Lung (tissue), 16 donors: ENCODE data around the gene SDHAF4. TPM values are rescaled to one million over a fixed set of nuclear protein-coding genes. Genes with fewer than 3 reads are reported as not detected.
A peak's percentile ranks its signal among the peaks of the same experiment; 100 is the strongest.

ENCODE experiments used
- ATAC-seq: fragments of 200-7000 bp; cut with Tn5 transposase; one replicate; pipeline ENCODE4 v1.9.1; 2020; ENCODE audit warnings: moderate number of reproducible peaks; ENCODE audit not compliant: insufficient read depth, low FRiP score
- DNase-seq, 3 donors: peaks; one replicate each; pipeline ENCODE4 v3.0.0-alpha.2; 2013 to 2017
- H3K27ac ChIP-seq, 2 donors: one replicate each; pipeline ENCODE4 v1.5.1; 2013; ENCODE audit warnings: mild to moderate bottlenecking in 2 of 2, moderate library complexity in 2 of 2, control low read depth in 1 of 2, inconsistent platforms in 1 of 2, low read depth in 1 of 2, low read length in 1 of 2
- H3K27me3 ChIP-seq, 3 donors: one replicate each; pipeline ENCODE4 v1.5.1; 2013; ENCODE audit warnings: low read length in 2 of 3; ENCODE audit not compliant: control insufficient read depth in 3 of 3, insufficient read depth in 3 of 3
- H3K36me3 ChIP-seq, 4 donors: one replicate each; pipeline ENCODE4 v1.5.1; 2013; ENCODE audit warnings: low read length in 4 of 4, mild to moderate bottlenecking in 1 of 4, moderate library complexity in 1 of 4; ENCODE audit not compliant: control insufficient read depth in 4 of 4, insufficient read depth in 4 of 4
- H3K4me1 ChIP-seq, 5 donors: one replicate each; pipeline ENCODE4 v1.5.1; 2013; ENCODE audit warnings: low read length in 5 of 5, mild to moderate bottlenecking in 2 of 5, moderate library complexity in 1 of 5; ENCODE audit not compliant: control insufficient read depth in 5 of 5, insufficient read depth in 5 of 5
- H3K4me3 ChIP-seq: one replicate; pipeline ENCODE4 v1.5.1; 2013; ENCODE audit warnings: mild to moderate bottlenecking, control low read depth, moderate library complexity
- H3K9ac ChIP-seq, 2 donors: one replicate each; pipeline ENCODE4 v1.5.1; 2013; ENCODE audit warnings: low read length in 2 of 2, control low read depth in 1 of 2; ENCODE audit not compliant: insufficient read depth in 1 of 2
- H3K9me3 ChIP-seq, 4 donors: one replicate each; pipeline ENCODE4 v1.5.1; 2013; ENCODE audit warnings: low read length in 3 of 4, mild to moderate bottlenecking in 1 of 4, moderate library complexity in 1 of 4; ENCODE audit not compliant: control insufficient read depth in 4 of 4, insufficient read depth in 3 of 4
- WGBS, 2 donors: extraction: QIAGEN DNeasy Blood & Tissue Kit; methylation state at CpG; one replicate each; pipeline ENCODE4 v1.1.7; 2013; 5-methylcytosine and 5-hydroxymethylcytosine counted together
- long read RNA-seq, 5 donors: transcript quantifications; one replicate each; lab custom pipeline, GENCODE V29; 2026
- polyA plus RNA-seq, 2 donors: library from polyadenylated mRNA; stranded (reverse); fragments of 200-250 nt; gene quantifications; one replicate each; pipeline ENCODE4 v1.2.1, GENCODE V29; 2013
- total RNA-seq, 2 donors: library from RNA; depleted of rRNA in 1 of 2; stranded (reverse); fragments of >200 nt in 1 of 2; gene quantifications; one replicate each; pipeline ENCODE4 v1.2.1, GENCODE V29; 2014 to 2021
- TF ChIP-seq, protein P1 (sequence below): IDR thresholded peaks from 2 replicates; pipeline ENCODE4 v1.5.1; 2012; ENCODE audit warnings: mild to moderate bottlenecking; ENCODE audit errors: control extremely low read depth, extremely low read depth
- donor health status: control.
- donor health status: control.
- donor health status: Bipolar disorder and iron deficiency.
- donor health status: healthy.
- donor health status: DM: yes; HTN: yes; CAD: no.

Gene SDHAF4
- total RNA-seq: 10 to 100 TPM; 10.7 to 14.6 TPM
- polyA plus RNA-seq: 10 to 100 TPM in 1 of 2 donors, 1 to 10 TPM in 1; 5.2 to 21.8 TPM
- long read RNA-seq, donor 1, partial matches to known transcripts: 8 of 12 reads
- long read RNA-seq, donor 1, other reads (novel, unspliced or antisense): 0 of 12 reads
- long read RNA-seq, donor 2: 0 reads
- long read RNA-seq, donor 3, transcript SDHAF4-201 (3 exons, 1,196 nt): major isoform, 6 of 6 reads
- long read RNA-seq, donor 3, partial matches to known transcripts: 0 of 6 reads
- long read RNA-seq, donor 3, other reads (novel, unspliced or antisense): 0 of 6 reads
- long read RNA-seq, donor 4, partial matches to known transcripts: 0 of 3 reads
- long read RNA-seq, donor 4, other reads (novel, unspliced or antisense): 0 of 3 reads
- long read RNA-seq, donor 5, partial matches to known transcripts: 0 of 4 reads
- long read RNA-seq, donor 5, other reads (novel, unspliced or antisense): 0 of 4 reads

DNA sequence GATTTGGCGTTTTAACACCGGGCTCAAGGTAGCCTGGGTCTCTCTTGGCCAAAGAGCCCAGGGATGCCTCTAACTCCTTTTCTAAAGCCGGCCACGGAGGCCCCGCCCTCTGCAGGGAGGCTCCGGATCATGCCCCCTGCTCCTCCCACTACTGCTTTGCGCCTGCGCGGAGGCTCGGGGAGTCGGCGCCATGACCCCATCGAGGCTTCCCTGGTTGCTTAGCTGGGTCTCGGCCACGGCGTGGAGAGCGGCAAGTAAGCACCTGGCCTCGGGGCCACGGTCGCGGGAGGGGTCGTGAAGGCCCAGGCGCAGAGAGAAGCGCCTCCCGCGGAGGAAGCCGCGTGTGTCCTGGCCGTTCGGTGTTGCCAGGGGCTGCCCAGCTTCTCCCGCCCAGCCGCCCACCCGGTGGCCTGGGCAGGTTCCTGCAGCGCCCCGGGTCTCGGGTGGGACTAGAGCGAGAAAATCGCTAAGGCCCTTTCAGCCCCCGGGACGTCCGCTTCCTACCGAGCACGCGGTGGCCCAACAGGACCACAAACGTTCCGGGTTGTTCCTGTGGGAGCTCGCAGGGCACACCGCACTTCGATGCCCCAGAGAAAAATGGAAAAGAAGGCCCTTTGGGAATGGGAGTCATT lies at the start of gene SDHAF4:
TSS of gene SDHAF4 (plus strand) at position 180 of the 632 bp plus-strand sequence. CDS start at position 191, 11 bp downstream.
- no peaks in the 10 kb centered on the region for H3K27me3 ChIP-seq
- peak within 1 kb of the TSS; percentile 45 to 82 for H3K9ac ChIP-seq
- peaks cover 0 to 6% (median 2%) of the 10 kb centered on the region in 4 donors for H3K36me3 ChIP-seq
- TF ChIP-seq, protein P1, sequence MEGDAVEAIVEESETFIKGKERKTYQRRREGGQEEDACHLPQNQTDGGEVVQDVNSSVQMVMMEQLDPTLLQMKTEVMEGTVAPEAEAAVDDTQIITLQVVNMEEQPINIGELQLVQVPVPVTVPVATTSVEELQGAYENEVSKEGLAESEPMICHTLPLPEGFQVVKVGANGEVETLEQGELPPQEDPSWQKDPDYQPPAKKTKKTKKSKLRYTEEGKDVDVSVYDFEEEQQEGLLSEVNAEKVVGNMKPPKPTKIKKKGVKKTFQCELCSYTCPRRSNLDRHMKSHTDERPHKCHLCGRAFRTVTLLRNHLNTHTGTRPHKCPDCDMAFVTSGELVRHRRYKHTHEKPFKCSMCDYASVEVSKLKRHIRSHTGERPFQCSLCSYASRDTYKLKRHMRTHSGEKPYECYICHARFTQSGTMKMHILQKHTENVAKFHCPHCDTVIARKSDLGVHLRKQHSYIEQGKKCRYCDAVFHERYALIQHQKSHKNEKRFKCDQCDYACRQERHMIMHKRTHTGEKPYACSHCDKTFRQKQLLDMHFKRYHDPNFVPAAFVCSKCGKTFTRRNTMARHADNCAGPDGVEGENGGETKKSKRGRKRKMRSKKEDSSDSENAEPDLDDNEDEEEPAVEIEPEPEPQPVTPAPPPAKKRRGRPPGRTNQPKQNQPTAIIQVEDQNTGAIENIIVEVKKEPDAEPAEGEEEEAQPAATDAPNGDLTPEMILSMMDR: no peak
- peaks cover 0 to 6% (median 0%) of the 10 kb centered on the region in 5 donors for H3K4me1 ChIP-seq
- H3K27ac ChIP-seq: peak within 1 kb of the TSS; percentile 91 to 93
- 0 to 1% methylated on average over 45 to 49 of the region's 49 CpGs for WGBS, 2 donors
- ATAC-seq: peak; percentile 100
- no peaks in the 10 kb centered on the region for H3K9me3 ChIP-seq
- peak within 1 kb of the TSS; percentile 84 for H3K4me3 ChIP-seq
- DNase-seq: peak; percentile 93 to 94 (median 93)

DNA sequence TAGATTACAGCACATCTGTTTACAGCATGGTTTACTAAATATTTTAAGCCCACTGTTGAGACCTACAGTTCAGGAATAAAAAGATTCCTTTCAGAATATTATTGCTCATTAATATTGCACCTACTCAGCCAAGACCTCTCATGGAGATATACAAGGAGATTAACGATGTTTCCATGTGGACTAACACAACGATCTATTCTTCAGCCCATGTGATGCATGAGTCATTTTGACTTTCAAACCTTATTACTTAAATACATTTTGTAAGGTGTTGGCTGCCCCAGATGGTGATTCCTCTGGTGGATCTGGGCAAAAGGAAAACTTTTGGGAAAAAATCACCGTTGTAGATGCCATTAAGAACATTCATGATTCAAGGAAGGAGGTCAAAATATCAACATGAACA lies 48.0 kb upstream of the SDHAF4 start:
- no peak overlapping the region for H3K27ac ChIP-seq
- no peaks in the 10 kb centered on the region for H3K4me1 ChIP-seq
- 89 to 90% methylated on average over 3 of the region's 3 CpGs for WGBS, 2 donors
- ATAC-seq (no peak), DNase-seq (no peak)
- H3K9me3 ChIP-seq: no peaks in the 10 kb centered on the region
- H3K27me3 ChIP-seq: no peaks in the 10 kb centered on the region
- TF ChIP-seq, protein P1: no peak
- H3K9ac ChIP-seq: no peak overlapping the region
- peaks cover 0 to 3% (median 1%) of the 10 kb centered on the region in 4 donors for H3K36me3 ChIP-seq
- H3K4me3 ChIP-seq: no peak overlapping the region

DNA sequence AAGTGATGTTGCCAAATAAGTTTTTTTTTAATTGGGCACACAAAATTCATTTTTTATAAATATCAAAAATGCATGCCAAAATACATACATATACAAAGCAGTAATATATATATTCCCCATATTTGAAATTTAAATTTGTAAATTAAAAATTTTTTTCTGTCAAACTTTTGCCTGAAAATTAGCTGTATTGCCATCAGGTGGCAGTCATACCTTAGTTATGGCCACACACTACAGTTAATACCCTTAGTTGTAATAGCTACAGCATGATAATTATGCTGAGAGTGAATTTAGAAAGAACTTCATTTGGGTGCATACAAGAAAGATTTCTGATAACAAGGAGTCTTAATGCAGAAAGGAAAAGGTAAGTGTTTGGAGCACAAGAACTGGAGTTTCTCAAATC lies 46.2 kb upstream of the SDHAF4 start:
- Histone ChIP-seq H3K4me1 (no peaks in the 10 kb centered on the region), H3K36me3 (peaks cover 0 to 6% (median 5%) of the 10 kb centered on the region in 4 donors), H3K27ac (no peak overlapping the region), H3K9me3 (no peaks in the 10 kb centered on the region), H3K4me3 (no peak overlapping the region), H3K9ac (no peak overlapping the region), H3K27me3 (no peaks in the 10 kb centered on the region)
- ATAC-seq (no peak), DNase-seq (peak in 2 of 3 donors; percentile 4 to 27)
- TF ChIP-seq, protein P1: no peak
